H1 (cell line): ENCODE data around the gene NOS3. TPM values are rescaled to one million over a fixed set of nuclear protein-coding genes. Genes with fewer than 3 reads are reported as not detected.

Experiments used
- CBX8 ChIP-seq: fragments of 300-800, 300-1000 bp; sonication (generic); IDR thresholded peaks from 2 replicates; pipeline ENCODE4 v1.7.1; 2016; ENCODE audit warnings: low read depth, low read length, borderline replicate concordance
- CEBPB ChIP-seq: IDR thresholded peaks from 2 replicates; pipeline ENCODE4 v1.6.1; 2012; ENCODE audit warnings: low read depth, low read length
- HDAC6 ChIP-seq: IDR thresholded peaks from one replicate; pipeline ENCODE4 v1.7.1; 2012; ENCODE audit warnings: low read depth, mild to moderate bottlenecking, inconsistent platforms, low read length, moderate library complexity
- RFX5 ChIP-seq: IDR thresholded peaks from 2 replicates; pipeline ENCODE4 v1.6.1; 2011; ENCODE audit warnings: low read depth, low read length, improper control_type of control experiment, borderline replicate concordance
- YY1 ChIP-seq: IDR thresholded peaks from 2 replicates; pipeline ENCODE4 v1.6.1; 2011; ENCODE audit warnings: low read depth, mild to moderate bottlenecking, low read length
- polyA plus RNA-seq, 7 experiments: library from polyadenylated mRNA; depleted of rRNA in 3 of 7; stranded (reverse) in 5 of 7; unstranded in 2 of 7; fragments of >200 nt in 5 of 7; fragments of 200-250 nt in 2 of 7; gene quantifications; 1 replicate in 5 of 7; 2 replicates in 1 of 7; 4 replicates in 1 of 7; pipeline versions ENCODE4 v1.2.1 to v1.2.3, GENCODE V29; 2011 to 2013; ENCODE audit warnings: missing spikeins in 2 of 7, mixed read lengths in 2 of 7
- total RNA-seq: library from RNA; stranded (reverse); fragmentation: NEBNext Ultra II Directional; extraction: Animal tissue kit (Norgen Biotek cat#: 25700); gene quantifications from 2 replicates; pipeline ENCODE4 v1.2.1, GENCODE V29; 2021
- TF ChIP-seq, protein P1 (sequence below): fragments of 300-600 bp; sonication (generic); IDR thresholded peaks from 2 replicates; pipeline ENCODE4 v1.7.1; 2012; ENCODE audit warnings: low read length, moderate library complexity, mild to moderate bottlenecking, inconsistent platforms; ENCODE audit not compliant: insufficient replicate concordance
- TF ChIP-seq, protein P2 (sequence below): IDR thresholded peaks from 2 replicates; pipeline ENCODE4 v1.6.1; 2011; ENCODE audit warnings: low read depth, mild to moderate bottlenecking, low read length; ENCODE audit not compliant: insufficient read depth
- TF ChIP-seq, protein P3 (sequence below): IDR thresholded peaks from 2 replicates; pipeline ENCODE4 v1.6.1; 2012; ENCODE audit warnings: inconsistent platforms

NOS3 gene
- total and polyA plus RNA-seq, 2 of the 8 experiments (the other 6 are each of a cell fraction or from before 2014, with no cell fraction given) = 4.4 to 16.2 TPM

DNA sequence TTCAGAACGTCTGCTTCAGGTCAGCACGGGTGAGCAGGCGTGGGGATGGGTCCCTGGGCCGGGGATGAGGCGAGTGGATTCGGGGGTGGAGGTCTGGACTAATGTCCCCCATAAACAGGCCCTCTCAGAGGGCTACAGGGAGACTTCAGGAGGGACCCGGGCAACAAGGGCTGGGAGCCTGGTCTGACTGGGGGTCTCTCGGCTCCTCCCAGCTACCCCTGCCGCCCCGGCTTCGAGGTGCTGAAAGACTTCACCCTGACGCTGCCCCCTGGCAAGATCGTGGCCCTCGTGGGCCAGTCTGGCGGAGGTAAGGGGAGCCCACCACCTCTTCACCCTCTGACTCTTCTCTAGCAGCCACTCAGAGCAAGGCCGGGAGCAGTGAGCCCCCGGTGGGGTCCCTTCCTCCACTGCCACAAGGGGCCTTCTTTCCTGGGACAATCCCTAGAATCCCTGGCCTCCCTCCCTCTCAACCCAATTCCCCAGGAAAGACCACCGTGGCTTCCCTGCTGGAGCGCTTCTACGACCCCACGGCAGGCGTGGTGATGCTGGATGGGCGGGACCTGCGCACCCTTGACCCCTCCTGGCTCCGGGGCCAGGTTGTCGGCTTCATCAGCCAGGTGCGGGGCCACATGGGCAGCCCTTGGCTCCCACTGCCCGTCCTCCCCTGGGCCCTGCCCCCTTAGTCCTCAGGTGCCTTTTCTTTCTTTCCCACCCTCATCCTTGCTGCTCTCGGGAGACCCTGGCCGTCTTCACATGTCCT is 50.0 kb downstream of the NOS3 start (continued):
- TF ChIP-seq, protein P1, sequence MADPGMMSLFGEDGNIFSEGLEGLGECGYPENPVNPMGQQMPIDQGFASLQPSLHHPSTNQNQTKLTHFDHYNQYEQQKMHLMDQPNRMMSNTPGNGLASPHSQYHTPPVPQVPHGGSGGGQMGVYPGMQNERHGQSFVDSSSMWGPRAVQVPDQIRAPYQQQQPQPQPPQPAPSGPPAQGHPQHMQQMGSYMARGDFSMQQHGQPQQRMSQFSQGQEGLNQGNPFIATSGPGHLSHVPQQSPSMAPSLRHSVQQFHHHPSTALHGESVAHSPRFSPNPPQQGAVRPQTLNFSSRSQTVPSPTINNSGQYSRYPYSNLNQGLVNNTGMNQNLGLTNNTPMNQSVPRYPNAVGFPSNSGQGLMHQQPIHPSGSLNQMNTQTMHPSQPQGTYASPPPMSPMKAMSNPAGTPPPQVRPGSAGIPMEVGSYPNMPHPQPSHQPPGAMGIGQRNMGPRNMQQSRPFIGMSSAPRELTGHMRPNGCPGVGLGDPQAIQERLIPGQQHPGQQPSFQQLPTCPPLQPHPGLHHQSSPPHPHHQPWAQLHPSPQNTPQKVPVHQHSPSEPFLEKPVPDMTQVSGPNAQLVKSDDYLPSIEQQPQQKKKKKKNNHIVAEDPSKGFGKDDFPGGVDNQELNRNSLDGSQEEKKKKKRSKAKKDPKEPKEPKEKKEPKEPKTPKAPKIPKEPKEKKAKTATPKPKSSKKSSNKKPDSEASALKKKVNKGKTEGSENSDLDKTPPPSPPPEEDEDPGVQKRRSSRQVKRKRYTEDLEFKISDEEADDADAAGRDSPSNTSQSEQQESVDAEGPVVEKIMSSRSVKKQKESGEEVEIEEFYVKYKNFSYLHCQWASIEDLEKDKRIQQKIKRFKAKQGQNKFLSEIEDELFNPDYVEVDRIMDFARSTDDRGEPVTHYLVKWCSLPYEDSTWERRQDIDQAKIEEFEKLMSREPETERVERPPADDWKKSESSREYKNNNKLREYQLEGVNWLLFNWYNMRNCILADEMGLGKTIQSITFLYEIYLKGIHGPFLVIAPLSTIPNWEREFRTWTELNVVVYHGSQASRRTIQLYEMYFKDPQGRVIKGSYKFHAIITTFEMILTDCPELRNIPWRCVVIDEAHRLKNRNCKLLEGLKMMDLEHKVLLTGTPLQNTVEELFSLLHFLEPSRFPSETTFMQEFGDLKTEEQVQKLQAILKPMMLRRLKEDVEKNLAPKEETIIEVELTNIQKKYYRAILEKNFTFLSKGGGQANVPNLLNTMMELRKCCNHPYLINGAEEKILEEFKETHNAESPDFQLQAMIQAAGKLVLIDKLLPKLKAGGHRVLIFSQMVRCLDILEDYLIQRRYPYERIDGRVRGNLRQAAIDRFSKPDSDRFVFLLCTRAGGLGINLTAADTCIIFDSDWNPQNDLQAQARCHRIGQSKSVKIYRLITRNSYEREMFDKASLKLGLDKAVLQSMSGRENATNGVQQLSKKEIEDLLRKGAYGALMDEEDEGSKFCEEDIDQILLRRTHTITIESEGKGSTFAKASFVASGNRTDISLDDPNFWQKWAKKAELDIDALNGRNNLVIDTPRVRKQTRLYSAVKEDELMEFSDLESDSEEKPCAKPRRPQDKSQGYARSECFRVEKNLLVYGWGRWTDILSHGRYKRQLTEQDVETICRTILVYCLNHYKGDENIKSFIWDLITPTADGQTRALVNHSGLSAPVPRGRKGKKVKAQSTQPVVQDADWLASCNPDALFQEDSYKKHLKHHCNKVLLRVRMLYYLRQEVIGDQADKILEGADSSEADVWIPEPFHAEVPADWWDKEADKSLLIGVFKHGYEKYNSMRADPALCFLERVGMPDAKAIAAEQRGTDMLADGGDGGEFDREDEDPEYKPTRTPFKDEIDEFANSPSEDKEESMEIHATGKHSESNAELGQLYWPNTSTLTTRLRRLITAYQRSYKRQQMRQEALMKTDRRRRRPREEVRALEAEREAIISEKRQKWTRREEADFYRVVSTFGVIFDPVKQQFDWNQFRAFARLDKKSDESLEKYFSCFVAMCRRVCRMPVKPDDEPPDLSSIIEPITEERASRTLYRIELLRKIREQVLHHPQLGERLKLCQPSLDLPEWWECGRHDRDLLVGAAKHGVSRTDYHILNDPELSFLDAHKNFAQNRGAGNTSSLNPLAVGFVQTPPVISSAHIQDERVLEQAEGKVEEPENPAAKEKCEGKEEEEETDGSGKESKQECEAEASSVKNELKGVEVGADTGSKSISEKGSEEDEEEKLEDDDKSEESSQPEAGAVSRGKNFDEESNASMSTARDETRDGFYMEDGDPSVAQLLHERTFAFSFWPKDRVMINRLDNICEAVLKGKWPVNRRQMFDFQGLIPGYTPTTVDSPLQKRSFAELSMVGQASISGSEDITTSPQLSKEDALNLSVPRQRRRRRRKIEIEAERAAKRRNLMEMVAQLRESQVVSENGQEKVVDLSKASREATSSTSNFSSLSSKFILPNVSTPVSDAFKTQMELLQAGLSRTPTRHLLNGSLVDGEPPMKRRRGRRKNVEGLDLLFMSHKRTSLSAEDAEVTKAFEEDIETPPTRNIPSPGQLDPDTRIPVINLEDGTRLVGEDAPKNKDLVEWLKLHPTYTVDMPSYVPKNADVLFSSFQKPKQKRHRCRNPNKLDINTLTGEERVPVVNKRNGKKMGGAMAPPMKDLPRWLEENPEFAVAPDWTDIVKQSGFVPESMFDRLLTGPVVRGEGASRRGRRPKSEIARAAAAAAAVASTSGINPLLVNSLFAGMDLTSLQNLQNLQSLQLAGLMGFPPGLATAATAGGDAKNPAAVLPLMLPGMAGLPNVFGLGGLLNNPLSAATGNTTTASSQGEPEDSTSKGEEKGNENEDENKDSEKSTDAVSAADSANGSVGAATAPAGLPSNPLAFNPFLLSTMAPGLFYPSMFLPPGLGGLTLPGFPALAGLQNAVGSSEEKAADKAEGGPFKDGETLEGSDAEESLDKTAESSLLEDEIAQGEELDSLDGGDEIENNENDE = no peak
- TF ChIP-seq YY1 (no peak), CBX8 (no peak), HDAC6 (no peak), RFX5 (no peak), CEBPB (no peak)
- TF ChIP-seq, protein P2, sequence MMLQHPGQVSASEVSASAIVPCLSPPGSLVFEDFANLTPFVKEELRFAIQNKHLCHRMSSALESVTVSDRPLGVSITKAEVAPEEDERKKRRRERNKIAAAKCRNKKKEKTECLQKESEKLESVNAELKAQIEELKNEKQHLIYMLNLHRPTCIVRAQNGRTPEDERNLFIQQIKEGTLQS = no peak
- TF ChIP-seq, protein P3, sequence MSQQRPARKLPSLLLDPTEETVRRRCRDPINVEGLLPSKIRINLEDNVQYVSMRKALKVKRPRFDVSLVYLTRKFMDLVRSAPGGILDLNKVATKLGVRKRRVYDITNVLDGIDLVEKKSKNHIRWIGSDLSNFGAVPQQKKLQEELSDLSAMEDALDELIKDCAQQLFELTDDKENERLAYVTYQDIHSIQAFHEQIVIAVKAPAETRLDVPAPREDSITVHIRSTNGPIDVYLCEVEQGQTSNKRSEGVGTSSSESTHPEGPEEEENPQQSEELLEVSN = no peak
